ENCODE data around the gene RACK1.
A peak's percentile ranks its signal among the peaks of the same experiment; 100 is the strongest.
"Not testable (repeated sequence)": the region's sequence is repeated elsewhere in the genome, so short reads cannot be mapped to it uniquely, and the experiment has no call there.

The RACK1 gene

GRCh38 chr5:181211208-181211607, 32.5 kb downstream of the RACK1 start:
- Histone ChIP-seq H2AFZ (ENCODE audit: low read depth, low read length, severe bottlenecking) (no peak overlapping the region), H3K27ac (ENCODE audit: low read depth, low read length) (no peak overlapping the region), H3K36me3 (ENCODE audit: low read length) (no peaks in the 10 kb centered on the region), H3K4me3 (ENCODE audit: insufficient read depth, low read length, poor library complexity, severe bottlenecking) (no peak overlapping the region), H3K27me3 (ENCODE audit: low read length) (no peaks in the 10 kb centered on the region), H3K4me2 (ENCODE audit: low read depth, low read length, poor library complexity, severe bottlenecking) (no peak overlapping the region), H3K9me2 (replicated peaks; ENCODE audit: insufficient read depth, low read length) (no peaks in the 10 kb centered on the region), H3K79me2 (ENCODE audit: insufficient read depth, low read length) (no peaks in the 10 kb centered on the region), H3F3A (ENCODE audit: insufficient read depth) (peaks cover 17% of the 10 kb centered on the region), H3K9me3 (ENCODE audit: insufficient read depth, low read length) (no peaks in the 10 kb centered on the region), H3K9ac (ENCODE audit: low read length) (no peak overlapping the region), H4K20me1 (ENCODE audit: low read depth, low read length) (no peaks in the 10 kb centered on the region)
- TF ChIP-seq EZH2phosphoT487 (conservative IDR thresholded peaks at IDR 0.05; ENCODE audit: low read length) (no peak), CTCF (IDR thresholded peaks at IDR 0.05; ENCODE audit: insufficient read depth, low read length, poor library complexity, severe bottlenecking) (no peak)

GRCh38 chr5:181210698-181211097, 33.0 kb downstream of the RACK1 start:
- H3K79me2 ChIP-seq (ENCODE audit: insufficient read depth, low read length); H3K36me3 ChIP-seq (ENCODE audit: low read length); H3K9me3 ChIP-seq (ENCODE audit: insufficient read depth, low read length); H3K27me3 ChIP-seq (ENCODE audit: low read length); H4K20me1 ChIP-seq (ENCODE audit: low read depth, low read length); H3K4me3 ChIP-seq (ENCODE audit: insufficient read depth, low read length, poor library complexity, severe bottlenecking); H3K4me2 ChIP-seq (ENCODE audit: low read depth, low read length, poor library complexity, severe bottlenecking); H3K9ac ChIP-seq (ENCODE audit: low read length); H2AFZ ChIP-seq (ENCODE audit: low read depth, low read length, severe bottlenecking); H3K9me2 ChIP-seq (replicated peaks; ENCODE audit: insufficient read depth, low read length); H3K27ac ChIP-seq (ENCODE audit: low read depth, low read length): not testable (repeated sequence)
- peaks cover 17% of the 10 kb centered on the region for H3F3A ChIP-seq (ENCODE audit: insufficient read depth)

GRCh38 chr5:181210148-181210547, 33.6 kb downstream of the RACK1 start:
- not testable (repeated sequence) for H3K27me3 ChIP-seq (ENCODE audit: low read length); H2AFZ ChIP-seq (ENCODE audit: low read depth, low read length, severe bottlenecking); H4K20me1 ChIP-seq (ENCODE audit: low read depth, low read length); H3K4me3 ChIP-seq (ENCODE audit: insufficient read depth, low read length, poor library complexity, severe bottlenecking); H3K9me3 ChIP-seq (ENCODE audit: insufficient read depth, low read length); H3K27ac ChIP-seq (ENCODE audit: low read depth, low read length); H3K36me3 ChIP-seq (ENCODE audit: low read length); H3K79me2 ChIP-seq (ENCODE audit: insufficient read depth, low read length); H3K9ac ChIP-seq (ENCODE audit: low read length); H3K9me2 ChIP-seq (replicated peaks; ENCODE audit: insufficient read depth, low read length); H3K4me2 ChIP-seq (ENCODE audit: low read depth, low read length, poor library complexity, severe bottlenecking)
- H3F3A ChIP-seq (ENCODE audit: insufficient read depth): peaks cover 17% of the 10 kb centered on the region

GRCh38 chr5:181209006-181209405, 34.7 kb downstream of the RACK1 start:
- not testable (repeated sequence) for H3K4me3 ChIP-seq (ENCODE audit: insufficient read depth, low read length, poor library complexity, severe bottlenecking); H3K9me3 ChIP-seq (ENCODE audit: insufficient read depth, low read length); H3K9me2 ChIP-seq (replicated peaks; ENCODE audit: insufficient read depth, low read length); H3K4me2 ChIP-seq (ENCODE audit: low read depth, low read length, poor library complexity, severe bottlenecking); H3K79me2 ChIP-seq (ENCODE audit: insufficient read depth, low read length); H3K27me3 ChIP-seq (ENCODE audit: low read length); H3K27ac ChIP-seq (ENCODE audit: low read depth, low read length); H3K9ac ChIP-seq (ENCODE audit: low read length); H2AFZ ChIP-seq (ENCODE audit: low read depth, low read length, severe bottlenecking); H3K36me3 ChIP-seq (ENCODE audit: low read length); H4K20me1 ChIP-seq (ENCODE audit: low read depth, low read length)
- H3F3A ChIP-seq (ENCODE audit: insufficient read depth): peaks cover 12% of the 10 kb centered on the region

- no peaks in the 10 kb centered on the region for H3K9me2 ChIP-seq (replicated peaks; ENCODE audit: insufficient read depth, low read length)
- no peaks in the 10 kb centered on the region for H3K9me3 ChIP-seq (ENCODE audit: insufficient read depth, low read length)
- TF ChIP-seq CTCF (IDR thresholded peaks at IDR 0.05; ENCODE audit: insufficient read depth, low read length, poor library complexity, severe bottlenecking) (no peak), EZH2phosphoT487 (conservative IDR thresholded peaks at IDR 0.05; ENCODE audit: low read length) (no peak)
- no peaks in the 10 kb centered on the region for H3K27me3 ChIP-seq (ENCODE audit: low read length)
- no peaks in the 10 kb centered on the region for H3K79me2 ChIP-seq (ENCODE audit: insufficient read depth, low read length)
- no peaks in the 10 kb centered on the region for H4K20me1 ChIP-seq (ENCODE audit: low read depth, low read length)
- peaks cover 12% of the 10 kb centered on the region for H3F3A ChIP-seq (ENCODE audit: insufficient read depth)
- H2AFZ ChIP-seq (ENCODE audit: low read depth, low read length, severe bottlenecking): no peak overlapping the region
- peak overlapping the region; percentile 54 for H3K4me3 ChIP-seq (ENCODE audit: insufficient read depth, low read length, poor library complexity, severe bottlenecking)
- H3K9ac ChIP-seq (ENCODE audit: low read length): no peak overlapping the region
- peak overlapping the region; percentile 60 for H3K4me2 ChIP-seq (ENCODE audit: low read depth, low read length, poor library complexity, severe bottlenecking)
- no peak overlapping the region for H3K27ac ChIP-seq (ENCODE audit: low read depth, low read length)
- H3K36me3 ChIP-seq (ENCODE audit: low read length): no peaks in the 10 kb centered on the region
Observed at GRCh38 chr5:181207960-181208253, 35.8 kb downstream of the RACK1 start.
